Activated B cell treated with CpG ODN at 0.5 μM for 24 hours (primary cell): ENCODE measurements around the gene CSPG4. TPM values are rescaled to one million over a fixed set of nuclear protein-coding genes. Genes with fewer than 3 reads are reported as not detected.
A peak's percentile ranks its signal among the peaks of the same experiment; 100 is the strongest.
"Not testable (repeated sequence)": the region's sequence is repeated elsewhere in the genome, so short reads cannot be mapped to it uniquely, and the experiment has no call there.

Source experiments
- ATAC-seq: fragments of 200-7000 bp; cut with Tn5 transposase; one replicate; pipeline ENCODE4 v1.10.0; 2021; ENCODE audit warnings: low read depth, mild to moderate bottlenecking, moderate library complexity
- CTCF ChIA-PET: fragments of 350-600 bp; sonication (Branson Sonifier 250); formaldehyde crosslinking; loops from one replicate; lab custom pipeline; 2021; ENCODE audit warnings: antibody characterized with exemption; lab: Charles Lee
- POLR2A ChIA-PET: fragments of 350-600 bp; sonication (Branson Sonifier 250); formaldehyde crosslinking; loops from one replicate; lab custom pipeline; 2021; ENCODE audit warnings: antibody characterized with exemption; lab: Charles Lee
- DNase-seq: peaks from one replicate; pipeline ENCODE4 v3.0.0; 2022
- H3K27ac Mint-ChIP-seq: one replicate; pipeline ENCODE4 v1.8.0; 2020; ENCODE audit warnings: mixed read lengths
- H3K27me3 Mint-ChIP-seq: one replicate; pipeline ENCODE4 v1.8.0; 2021; ENCODE audit warnings: mixed read lengths
- H3K36me3 Mint-ChIP-seq: one replicate; pipeline ENCODE4 v1.8.0; 2021; ENCODE audit warnings: low read depth, mixed read lengths
- H3K4me1 Mint-ChIP-seq: one replicate; pipeline ENCODE4 v1.8.0; 2021; ENCODE audit warnings: mixed read lengths
- H3K4me3 Mint-ChIP-seq: one replicate; pipeline ENCODE4 v1.8.0; 2020; ENCODE audit warnings: mild to moderate bottlenecking, mixed read lengths
- H3K9me3 Mint-ChIP-seq: one replicate; pipeline ENCODE4 v1.8.0; 2020; ENCODE audit warnings: mixed read lengths
- intact Hi-C: fragments of 100-400 bp; cut with micrococcal nuclease; formaldehyde crosslinking; loops from one replicate; pipeline ENCODE4 v1.15.1; 2024
- total RNA-seq: library from RNA; stranded (reverse); gene quantifications from 2 replicates; pipeline ENCODE4 v1.2.3, GENCODE V29; 2022
- TF ChIP-seq, protein P1 (sequence below): fragments of 200-600 bp; IDR thresholded peaks from one replicate; pipeline ENCODE4 v1.8.0; 2022; ENCODE audit warnings: antibody characterized with exemption, mild to moderate bottlenecking

CSPG4 gene
- total RNA-seq, 1 donor from 2014 or later: not detected

DNA sequence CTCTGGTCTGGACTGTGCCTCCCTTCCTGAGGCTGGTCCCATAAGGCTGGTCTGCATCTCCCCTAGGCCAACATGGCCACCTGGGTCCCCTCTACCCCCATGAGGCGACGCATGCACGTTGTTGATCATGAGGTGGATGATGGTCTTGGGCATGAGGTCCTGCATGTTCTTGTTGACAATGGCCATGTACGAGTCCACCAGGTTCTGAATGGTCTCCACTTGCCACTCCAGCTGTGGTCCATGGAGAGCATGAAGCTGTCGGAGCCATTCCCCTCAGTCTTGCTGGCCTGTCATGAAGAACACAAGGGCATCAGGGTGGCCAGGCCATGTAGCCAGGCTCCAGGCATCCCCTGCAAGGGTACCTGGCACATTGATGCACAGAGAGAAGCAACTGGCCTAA, 27.1 kb upstream of the CSPG4 start:
- DNase-seq (no peak), ATAC-seq (no peak)
- Mint-ChIP-seq H3K4me3 (peak overlapping the region; percentile 82), H3K4me1 (peaks cover 14% of the 10 kb centered on the region), H3K27ac (no peak overlapping the region), H3K27me3 (peaks cover 5% of the 10 kb centered on the region), H3K36me3 (no peaks in the 10 kb centered on the region), H3K9me3 (no peaks in the 10 kb centered on the region)
- POLR2A ChIA-PET: no interaction called here
- intact Hi-C loops: loop anchor here (10.0 kb wide), 1 partner anchor 315 kb away; the partner anchor contains the start of gene TMEM266
- CTCF ChIA-PET: no interaction called here
- TF ChIP-seq, protein P1, sequence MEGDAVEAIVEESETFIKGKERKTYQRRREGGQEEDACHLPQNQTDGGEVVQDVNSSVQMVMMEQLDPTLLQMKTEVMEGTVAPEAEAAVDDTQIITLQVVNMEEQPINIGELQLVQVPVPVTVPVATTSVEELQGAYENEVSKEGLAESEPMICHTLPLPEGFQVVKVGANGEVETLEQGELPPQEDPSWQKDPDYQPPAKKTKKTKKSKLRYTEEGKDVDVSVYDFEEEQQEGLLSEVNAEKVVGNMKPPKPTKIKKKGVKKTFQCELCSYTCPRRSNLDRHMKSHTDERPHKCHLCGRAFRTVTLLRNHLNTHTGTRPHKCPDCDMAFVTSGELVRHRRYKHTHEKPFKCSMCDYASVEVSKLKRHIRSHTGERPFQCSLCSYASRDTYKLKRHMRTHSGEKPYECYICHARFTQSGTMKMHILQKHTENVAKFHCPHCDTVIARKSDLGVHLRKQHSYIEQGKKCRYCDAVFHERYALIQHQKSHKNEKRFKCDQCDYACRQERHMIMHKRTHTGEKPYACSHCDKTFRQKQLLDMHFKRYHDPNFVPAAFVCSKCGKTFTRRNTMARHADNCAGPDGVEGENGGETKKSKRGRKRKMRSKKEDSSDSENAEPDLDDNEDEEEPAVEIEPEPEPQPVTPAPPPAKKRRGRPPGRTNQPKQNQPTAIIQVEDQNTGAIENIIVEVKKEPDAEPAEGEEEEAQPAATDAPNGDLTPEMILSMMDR: no peak

DNA sequence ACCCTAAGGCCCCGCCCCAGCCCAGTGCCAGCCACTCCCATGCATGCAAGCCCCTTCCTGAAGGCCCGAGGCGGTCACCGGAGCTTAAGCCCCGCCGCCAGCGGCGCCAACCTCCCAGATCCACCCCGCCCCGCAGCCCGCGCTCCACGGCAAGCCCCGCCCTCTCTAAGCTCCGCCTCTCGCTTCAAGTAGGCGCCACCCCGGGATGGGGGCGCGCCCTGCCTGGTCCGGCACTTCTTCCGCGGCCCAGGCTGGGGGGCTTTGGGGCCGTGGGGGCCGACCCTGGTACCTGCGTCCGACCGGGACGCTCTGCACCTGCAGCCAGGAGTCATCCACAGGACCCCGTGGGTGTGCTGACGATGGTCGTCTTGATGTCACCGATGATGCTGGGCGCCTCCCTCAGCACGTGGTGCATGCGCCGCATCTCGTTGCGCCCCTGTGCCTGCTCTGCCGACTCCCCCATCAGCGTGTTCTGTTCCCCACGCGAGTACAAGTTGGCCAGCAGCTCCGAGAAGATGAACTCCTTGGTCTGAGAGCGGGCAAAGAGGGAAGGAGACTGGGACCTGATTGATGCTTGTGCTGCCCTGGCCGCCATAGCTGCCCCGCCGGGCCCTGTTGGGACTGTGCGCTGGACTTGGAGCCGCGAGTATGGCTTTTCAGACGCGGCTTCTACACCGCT, 26.1 kb upstream of the CSPG4 start:
- intact Hi-C loops: loop anchor here (1.0 to 10.0 kb wide), 6 partner anchors 20 to 316 kb away; partner anchors contain the start of genes IMP3, SIN3A, SNUPN and TMEM266
- Mint-ChIP-seq H3K4me1 (peaks cover 15% of the 10 kb centered on the region), H3K36me3 (no peaks in the 10 kb centered on the region), H3K9me3 (no peaks in the 10 kb centered on the region), H3K27ac (peak overlapping the region; percentile 65), H3K4me3 (peak overlapping the region; percentile 82), H3K27me3 (peaks cover 7% of the 10 kb centered on the region)
- ChIA-PET CTCF (interaction anchor here (0.9 to 1.4 kb wide), 3 partner anchors 10 to 63 kb away, joined by 3 to 7 read pairs (median 3); no protein-coding TSS in a partner anchor), POLR2A (interaction anchor here (0.5 to 1.5 kb wide), 13 partner anchors 8 to 287 kb away, joined by 3 to 8 read pairs (median 4); partner anchors contain the start of genes IMP3, SIN3A and SNUPN)
- TF ChIP-seq, protein P1: no peak
- ATAC-seq (peak; percentile 98), DNase-seq (peak; percentile 95)

DNA sequence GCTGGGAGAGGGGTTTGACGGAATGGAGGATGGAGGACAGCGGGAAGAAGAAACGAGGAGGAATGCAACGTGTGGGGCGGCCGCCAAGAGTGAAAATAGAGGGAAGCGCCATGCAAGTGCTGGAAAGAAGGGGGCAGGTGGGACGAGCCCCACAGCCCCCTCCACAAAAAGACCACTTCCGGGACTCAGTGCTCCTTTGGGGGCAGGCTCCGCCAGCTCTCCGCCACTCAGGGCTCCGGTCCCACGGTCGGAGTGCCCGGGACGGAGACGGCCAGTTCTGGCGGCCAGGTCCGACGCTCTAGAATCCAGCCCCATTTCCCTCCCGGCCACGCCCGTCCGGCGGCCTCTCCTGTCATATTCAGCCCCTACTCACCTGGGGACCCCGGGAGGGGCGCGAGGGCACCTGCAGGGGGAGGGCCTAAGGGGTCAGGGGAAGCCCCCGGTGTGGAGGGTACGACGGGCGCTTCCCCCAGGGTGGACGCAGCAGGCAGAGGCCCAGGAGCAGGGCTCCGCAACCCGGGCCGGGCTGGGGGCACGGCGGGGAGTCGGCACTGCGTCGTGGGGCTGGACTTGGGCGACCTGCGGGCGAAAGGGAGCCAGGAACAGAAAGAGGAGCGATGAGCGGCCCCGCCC, 25.5 kb upstream of the CSPG4 start:
- Mint-ChIP-seq H3K9me3 (no peaks in the 10 kb centered on the region), H3K4me1 (peaks cover 18% of the 10 kb centered on the region), H3K27me3 (peaks cover 8% of the 10 kb centered on the region), H3K4me3 (peak overlapping the region; percentile 82), H3K36me3 (no peaks in the 10 kb centered on the region), H3K27ac (no peak overlapping the region)
- CTCF ChIA-PET: interaction anchor here (0.9 to 1.4 kb wide), 3 partner anchors 9 to 63 kb away, joined by 3 to 7 read pairs (median 3); no protein-coding TSS in a partner anchor
- POLR2A ChIA-PET: interaction anchor here (0.5 to 1.5 kb wide), 12 partner anchors 8 to 1353 kb away, joined by 3 to 8 read pairs (median 4); partner anchors contain the start of genes IMP3, SIN3A and SNUPN
- DNase-seq (no peak), ATAC-seq (no peak)
- intact Hi-C loops: loop anchor here (1.0 to 10.0 kb wide), 6 partner anchors 20 to 317 kb away; partner anchors contain the start of genes IMP3, SIN3A, SNUPN and TMEM266
- TF ChIP-seq, protein P1: no peak

DNA sequence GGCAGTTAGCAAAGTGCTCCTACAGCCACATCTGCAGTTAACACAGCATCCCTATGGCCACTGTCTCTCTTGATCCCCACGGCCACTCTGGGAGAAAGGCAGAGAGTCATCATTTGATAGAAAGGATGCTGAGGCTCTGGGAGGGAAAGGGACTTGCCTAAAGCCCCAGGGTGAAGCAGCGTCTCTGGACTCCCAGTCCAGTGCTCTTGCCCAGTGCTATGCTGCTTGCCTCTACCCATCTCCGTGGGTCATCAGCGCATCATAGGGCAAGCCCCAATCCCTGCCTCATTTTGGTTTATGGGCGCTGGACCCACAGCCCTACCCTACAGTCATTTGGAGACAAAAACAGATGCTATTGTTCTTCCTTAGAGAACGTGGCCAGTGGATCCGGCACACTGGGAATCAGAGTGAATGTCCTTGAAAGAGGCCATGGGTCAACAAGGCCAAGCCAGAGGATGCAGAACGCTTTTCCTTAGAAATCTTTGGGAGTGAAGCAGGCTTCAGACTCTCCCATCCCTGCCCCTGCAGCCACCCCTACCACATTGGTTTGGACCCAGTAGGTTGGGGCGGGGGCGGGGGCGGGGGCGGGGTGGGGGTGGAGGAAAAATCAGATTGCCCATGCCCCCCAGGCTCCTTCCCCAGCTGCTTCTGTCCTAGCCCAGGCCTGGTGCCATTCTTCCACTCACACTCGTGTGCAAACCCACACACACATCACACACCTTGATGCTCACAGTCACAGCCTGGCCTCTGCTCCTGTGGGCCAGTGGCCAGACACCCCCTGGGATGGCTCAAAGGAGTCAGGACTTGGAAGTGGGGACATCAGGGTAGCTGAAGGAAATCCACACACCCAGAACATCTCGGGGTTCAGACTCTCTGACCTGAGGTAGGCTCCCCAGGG, 24.7 kb upstream of the CSPG4 start:
- H3K27ac Mint-ChIP-seq, DNase-seq, H3K27me3 Mint-ChIP-seq, ATAC-seq, H3K9me3 Mint-ChIP-seq, H3K36me3 Mint-ChIP-seq, CTCF ChIA-PET: not testable (repeated sequence)
- Mint-ChIP-seq H3K4me1 (peaks cover 26% of the 10 kb centered on the region), H3K4me3 (peak overlapping the region; percentile 82)
- POLR2A ChIA-PET: interaction anchor here (0.6 kb wide), 1 partner anchor 1352 kb away, joined by 3 read pairs; no protein-coding TSS in a partner anchor
- intact Hi-C loops: loop anchor here (1.0 to 10.0 kb wide), 6 partner anchors 21 to 317 kb away; partner anchors contain the start of genes IMP3, SIN3A, SNUPN and TMEM266

DNA sequence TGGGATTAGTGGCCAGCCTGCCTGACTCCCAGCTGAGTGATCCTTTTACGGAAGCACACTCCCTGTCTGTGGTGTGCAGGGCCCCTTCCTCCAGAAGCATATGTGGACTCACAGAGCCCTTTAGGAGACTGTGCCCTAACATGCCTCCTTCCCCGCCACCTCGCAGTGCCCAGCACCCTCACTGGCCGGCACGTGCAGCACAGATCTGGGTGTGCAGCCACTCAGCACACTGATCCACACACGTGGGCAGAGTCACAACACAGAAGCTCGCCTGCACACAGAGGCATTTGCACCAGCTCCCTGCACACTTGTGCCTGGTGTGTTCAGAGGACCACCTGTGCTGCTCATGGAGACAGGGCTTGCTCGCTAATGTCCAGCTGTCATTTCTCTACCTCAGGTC, 23.6 kb upstream of the CSPG4 start:
- no peak overlapping the region for H3K4me3 Mint-ChIP-seq
- no peaks in the 10 kb centered on the region for H3K36me3 Mint-ChIP-seq
- ATAC-seq: no peak
- peaks cover 6% of the 10 kb centered on the region for H3K27me3 Mint-ChIP-seq
- no peak for DNase-seq
- H3K9me3 Mint-ChIP-seq: no peaks in the 10 kb centered on the region
- peaks cover 30% of the 10 kb centered on the region for H3K4me1 Mint-ChIP-seq
- ChIA-PET POLR2A (no interaction called here), CTCF (no interaction called here)
- no peak overlapping the region for H3K27ac Mint-ChIP-seq
- TF ChIP-seq, protein P1: no peak
- intact Hi-C loops: loop anchor here (10.0 kb wide), 1 partner anchor 319 kb away; the partner anchor contains the start of gene TMEM266

DNA sequence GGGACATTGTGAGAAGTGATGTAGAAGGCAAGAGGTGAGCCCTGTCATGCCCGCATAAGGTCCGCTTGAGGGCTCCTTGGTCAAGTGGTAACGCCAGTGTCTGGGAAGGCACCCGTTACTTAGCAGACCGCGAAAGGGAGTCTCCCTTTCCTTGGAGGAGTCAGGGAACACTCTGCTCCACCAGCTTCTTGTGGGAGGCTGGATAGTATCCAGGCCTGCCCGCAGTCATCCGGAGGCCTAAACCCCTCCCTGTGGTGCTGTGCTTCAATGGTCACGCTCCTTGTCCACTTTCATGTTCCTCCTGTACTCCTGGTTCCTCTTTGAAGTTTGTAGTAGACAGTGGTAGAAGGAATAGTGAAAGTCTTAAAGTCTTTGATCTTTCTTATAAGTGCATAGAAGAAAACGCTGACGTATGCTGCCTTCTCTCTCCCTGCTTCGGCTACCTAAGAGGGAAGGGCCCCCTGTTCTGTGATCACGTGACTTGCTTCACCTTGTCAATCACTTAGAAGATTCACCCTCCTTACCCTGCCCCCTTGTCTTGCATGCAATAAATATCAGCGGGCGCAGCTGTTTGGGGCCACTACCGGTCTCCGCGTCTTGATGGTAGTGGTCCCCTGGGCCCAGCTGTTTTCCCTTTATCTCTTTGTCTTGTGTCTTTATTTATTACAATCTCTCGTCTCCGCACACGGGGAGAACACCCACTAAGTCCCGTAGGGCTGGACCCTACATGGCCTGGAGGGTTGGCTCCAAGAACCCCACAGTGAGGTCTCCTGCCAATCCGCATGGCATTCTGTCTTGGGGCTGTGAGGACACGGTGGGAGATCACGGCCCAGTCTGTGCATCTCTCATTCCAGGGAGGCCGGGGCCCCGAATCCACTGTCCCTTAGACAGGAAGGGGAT, 22.5 kb upstream of the CSPG4 start:
- H3K27me3 Mint-ChIP-seq, H3K9me3 Mint-ChIP-seq, DNase-seq, H3K27ac Mint-ChIP-seq, CTCF ChIA-PET, ATAC-seq, H3K4me3 Mint-ChIP-seq, H3K36me3 Mint-ChIP-seq, POLR2A ChIA-PET: not testable (repeated sequence)
- intact Hi-C loops: loop anchor here (10.0 kb wide), 1 partner anchor 320 kb away; the partner anchor contains the start of gene TMEM266
- peaks cover 30% of the 10 kb centered on the region for H3K4me1 Mint-ChIP-seq
